Neural cell (in vitro differentiated cells): ENCODE data around the gene UQCC2.

Experiments used
- CTCF ChIP-seq: fragments of 450-650 bp; IDR thresholded peaks from 2 replicates; pipeline ENCODE4 v1.5.1; 2014; ENCODE audit warnings: antibody characterized with exemption, mild to moderate bottlenecking, moderate library complexity; ENCODE audit not compliant: poor library complexity, severe bottlenecking
- EP300 ChIP-seq: fragments of 450-650 bp; conservative IDR thresholded peaks from 2 replicates; pipeline ENCODE4 v1.6.1; 2014; ENCODE audit warnings: antibody characterized with exemption, mild to moderate bottlenecking, moderate library complexity; ENCODE audit not compliant: poor library complexity, severe bottlenecking
- EZH2 ChIP-seq: fragments of 200-600, 300-800 bp; shearing (Covaris generic), sonication (generic); IDR thresholded peaks from 2 replicates; pipeline ENCODE4 v1.6.1; 2014; ENCODE audit warnings: antibody characterized with exemption, low read length, borderline replicate concordance, mild to moderate bottlenecking; ENCODE audit not compliant: insufficient read depth, poor library complexity, severe bottlenecking
- POLR2AphosphoS5 ChIP-seq: IDR thresholded peaks from 2 replicates; pipeline ENCODE4 v1.6.1; 2012
- SMC3 ChIP-seq: fragments of 450-650 bp; conservative IDR thresholded peaks from 2 replicates; pipeline ENCODE4 v1.6.1; 2014; ENCODE audit warnings: antibody characterized with exemption, mild to moderate bottlenecking, moderate library complexity; ENCODE audit not compliant: poor library complexity
- TF ChIP-seq, protein P1 (sequence below): IDR thresholded peaks from 2 replicates; pipeline ENCODE4 v1.6.1; 2012; ENCODE audit warnings: borderline replicate concordance

GRCh38 chr6:33670086-33670660 lies 41.3 kb downstream of the UQCC2 start:
- no peak for TF ChIP-seq EZH2
- TF ChIP-seq SMC3: no peak
- no peak for TF ChIP-seq EP300
- TF ChIP-seq CTCF: no peak
- TF ChIP-seq, protein P1, sequence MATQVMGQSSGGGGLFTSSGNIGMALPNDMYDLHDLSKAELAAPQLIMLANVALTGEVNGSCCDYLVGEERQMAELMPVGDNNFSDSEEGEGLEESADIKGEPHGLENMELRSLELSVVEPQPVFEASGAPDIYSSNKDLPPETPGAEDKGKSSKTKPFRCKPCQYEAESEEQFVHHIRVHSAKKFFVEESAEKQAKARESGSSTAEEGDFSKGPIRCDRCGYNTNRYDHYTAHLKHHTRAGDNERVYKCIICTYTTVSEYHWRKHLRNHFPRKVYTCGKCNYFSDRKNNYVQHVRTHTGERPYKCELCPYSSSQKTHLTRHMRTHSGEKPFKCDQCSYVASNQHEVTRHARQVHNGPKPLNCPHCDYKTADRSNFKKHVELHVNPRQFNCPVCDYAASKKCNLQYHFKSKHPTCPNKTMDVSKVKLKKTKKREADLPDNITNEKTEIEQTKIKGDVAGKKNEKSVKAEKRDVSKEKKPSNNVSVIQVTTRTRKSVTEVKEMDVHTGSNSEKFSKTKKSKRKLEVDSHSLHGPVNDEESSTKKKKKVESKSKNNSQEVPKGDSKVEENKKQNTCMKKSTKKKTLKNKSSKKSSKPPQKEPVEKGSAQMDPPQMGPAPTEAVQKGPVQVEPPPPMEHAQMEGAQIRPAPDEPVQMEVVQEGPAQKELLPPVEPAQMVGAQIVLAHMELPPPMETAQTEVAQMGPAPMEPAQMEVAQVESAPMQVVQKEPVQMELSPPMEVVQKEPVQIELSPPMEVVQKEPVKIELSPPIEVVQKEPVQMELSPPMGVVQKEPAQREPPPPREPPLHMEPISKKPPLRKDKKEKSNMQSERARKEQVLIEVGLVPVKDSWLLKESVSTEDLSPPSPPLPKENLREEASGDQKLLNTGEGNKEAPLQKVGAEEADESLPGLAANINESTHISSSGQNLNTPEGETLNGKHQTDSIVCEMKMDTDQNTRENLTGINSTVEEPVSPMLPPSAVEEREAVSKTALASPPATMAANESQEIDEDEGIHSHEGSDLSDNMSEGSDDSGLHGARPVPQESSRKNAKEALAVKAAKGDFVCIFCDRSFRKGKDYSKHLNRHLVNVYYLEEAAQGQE: no peak
- no peak for TF ChIP-seq POLR2AphosphoS5
